Measurements from ENCODE around the gene WDFY4.

DNA sequence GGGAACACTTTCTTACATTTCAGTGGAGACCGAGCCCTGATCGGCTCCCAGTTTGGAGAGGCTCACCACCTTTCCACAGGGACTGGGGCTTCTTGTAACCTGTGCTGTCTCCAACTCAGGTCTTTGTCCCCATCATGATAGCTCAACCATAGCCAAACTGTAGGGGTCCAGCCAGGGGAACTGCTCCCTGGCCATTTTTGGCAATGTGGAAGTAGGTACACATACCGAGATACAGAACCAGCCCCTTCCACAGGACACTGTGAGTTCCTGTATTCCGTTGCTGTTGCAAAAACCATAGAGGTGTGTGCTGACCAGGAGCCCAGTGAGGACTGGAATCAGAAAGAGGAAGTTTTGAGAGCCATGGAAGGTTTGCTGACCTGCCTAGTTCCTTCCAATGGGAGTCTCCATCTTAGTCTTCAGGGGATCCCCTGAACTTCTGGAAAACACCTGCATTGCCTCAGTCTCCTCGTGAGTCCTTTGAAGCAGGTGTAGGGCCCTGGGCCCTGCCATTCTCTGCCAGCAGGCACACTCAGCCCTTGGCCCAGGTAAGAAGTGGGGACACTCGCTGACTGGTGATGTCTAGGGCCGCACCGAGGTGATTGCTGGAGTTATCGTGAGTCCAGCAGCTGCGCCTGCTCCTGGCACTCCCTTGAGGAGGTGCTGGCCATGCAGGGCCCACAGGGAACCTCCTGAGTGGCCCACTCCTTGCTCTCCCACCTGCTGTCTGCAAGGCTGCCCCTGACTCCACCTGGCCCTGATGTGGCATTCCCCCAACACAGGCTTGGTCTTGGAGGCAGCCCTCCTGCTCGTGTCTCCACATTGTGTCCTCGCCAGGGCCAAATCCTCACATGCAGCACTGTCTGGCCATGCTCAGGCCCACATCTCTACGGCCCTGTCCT is 11.2 kb downstream of the WDFY4 start:
- TF ChIP-seq EP300 (IDR thresholded peaks at IDR 0.05; ENCODE audit: low read depth) = no peak
- TF ChIP-seq, protein P1, sequence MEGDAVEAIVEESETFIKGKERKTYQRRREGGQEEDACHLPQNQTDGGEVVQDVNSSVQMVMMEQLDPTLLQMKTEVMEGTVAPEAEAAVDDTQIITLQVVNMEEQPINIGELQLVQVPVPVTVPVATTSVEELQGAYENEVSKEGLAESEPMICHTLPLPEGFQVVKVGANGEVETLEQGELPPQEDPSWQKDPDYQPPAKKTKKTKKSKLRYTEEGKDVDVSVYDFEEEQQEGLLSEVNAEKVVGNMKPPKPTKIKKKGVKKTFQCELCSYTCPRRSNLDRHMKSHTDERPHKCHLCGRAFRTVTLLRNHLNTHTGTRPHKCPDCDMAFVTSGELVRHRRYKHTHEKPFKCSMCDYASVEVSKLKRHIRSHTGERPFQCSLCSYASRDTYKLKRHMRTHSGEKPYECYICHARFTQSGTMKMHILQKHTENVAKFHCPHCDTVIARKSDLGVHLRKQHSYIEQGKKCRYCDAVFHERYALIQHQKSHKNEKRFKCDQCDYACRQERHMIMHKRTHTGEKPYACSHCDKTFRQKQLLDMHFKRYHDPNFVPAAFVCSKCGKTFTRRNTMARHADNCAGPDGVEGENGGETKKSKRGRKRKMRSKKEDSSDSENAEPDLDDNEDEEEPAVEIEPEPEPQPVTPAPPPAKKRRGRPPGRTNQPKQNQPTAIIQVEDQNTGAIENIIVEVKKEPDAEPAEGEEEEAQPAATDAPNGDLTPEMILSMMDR (IDR thresholded peaks at IDR 0.05) = no peak
- TF ChIP-seq POLR2AphosphoS5 (IDR thresholded peaks at IDR 0.05) = no peak
